GM18508 (cell line): ENCODE measurements around the gene BMP2K.
"Not testable (repeated sequence)": the region's sequence is repeated elsewhere in the genome, so short reads cannot be mapped to it uniquely, and the experiment has no call there.

Experiments used
- ATAC-seq: cut with Tn5 transposase; IDR thresholded peaks from one replicate; pipeline ENCODE4 v1.9.1; 2021; ENCODE audit warnings: moderate number of reproducible peaks; ENCODE audit not compliant: insufficient read depth, unreplicated experiment

BMP2K gene

DNA sequence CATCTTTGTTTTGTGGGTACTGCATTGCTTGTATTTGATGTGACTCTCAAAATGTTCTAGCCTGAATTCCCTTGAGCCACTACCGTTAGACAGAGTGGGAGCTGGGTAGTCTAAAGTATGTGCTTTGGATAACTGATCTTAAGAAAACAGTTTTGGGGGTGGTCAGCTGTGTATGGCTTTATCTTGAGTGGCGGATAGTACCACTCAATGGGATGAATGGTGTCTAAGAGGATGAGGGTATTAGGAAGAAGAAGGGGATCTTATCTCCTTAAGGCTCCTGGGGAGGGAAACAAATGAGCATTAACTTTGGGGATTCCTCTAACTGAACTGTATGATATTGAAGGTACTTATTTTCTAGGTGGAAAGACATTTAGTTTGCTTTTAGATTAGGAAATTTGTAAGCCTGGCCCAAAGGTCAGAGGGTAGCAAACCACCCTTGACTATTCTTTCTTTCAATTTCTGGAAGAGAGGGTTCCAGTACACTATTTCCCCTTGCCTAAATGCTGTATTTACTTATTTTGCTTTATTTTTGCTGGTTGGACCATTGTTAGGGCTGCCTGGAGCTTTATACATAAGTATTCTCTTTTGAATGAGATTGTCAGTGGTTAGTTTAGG is 11.3 kb downstream of the BMP2K start:
- no peak for ATAC-seq

DNA sequence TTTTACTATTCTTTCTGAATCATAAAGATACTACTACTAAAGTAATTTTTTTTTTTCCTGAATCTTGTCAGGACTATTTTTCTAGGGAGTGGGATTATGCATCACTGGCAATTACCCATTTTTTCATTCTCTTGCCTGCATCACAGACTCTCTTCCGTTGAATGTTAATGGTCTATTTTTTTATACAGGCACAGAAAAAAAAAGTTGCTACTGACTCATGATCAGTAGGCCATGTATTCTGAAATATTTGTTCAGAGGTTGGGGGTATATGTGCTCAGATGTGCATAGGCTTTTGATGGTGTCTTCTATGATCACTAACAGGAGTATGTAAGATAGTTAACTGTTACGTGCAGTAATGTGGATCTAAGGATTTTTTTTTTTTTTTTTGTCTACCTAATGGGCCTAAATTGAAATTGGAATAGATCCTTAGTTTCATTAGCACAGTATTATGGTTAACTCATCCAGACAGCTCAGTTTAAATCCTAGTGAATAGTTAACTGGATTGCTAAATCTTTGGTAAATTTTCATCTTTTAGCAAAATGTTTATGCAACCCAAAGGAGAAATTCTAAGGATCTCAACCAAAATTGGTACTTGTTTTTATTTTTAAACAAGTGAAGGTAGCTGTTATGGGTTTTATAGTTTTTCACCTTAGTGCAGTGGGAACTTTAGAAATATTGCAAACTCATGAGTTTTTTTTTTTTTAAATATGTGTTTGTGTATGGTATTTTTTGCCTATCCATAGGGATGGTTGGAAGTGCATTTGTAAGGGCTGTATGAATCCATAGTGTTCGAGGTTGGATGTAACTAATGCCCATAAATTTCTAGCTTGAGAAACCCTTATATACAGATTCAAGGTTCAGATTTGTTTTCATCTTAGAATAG is 12.1 kb downstream of the BMP2K start:
- no peak for ATAC-seq

DNA sequence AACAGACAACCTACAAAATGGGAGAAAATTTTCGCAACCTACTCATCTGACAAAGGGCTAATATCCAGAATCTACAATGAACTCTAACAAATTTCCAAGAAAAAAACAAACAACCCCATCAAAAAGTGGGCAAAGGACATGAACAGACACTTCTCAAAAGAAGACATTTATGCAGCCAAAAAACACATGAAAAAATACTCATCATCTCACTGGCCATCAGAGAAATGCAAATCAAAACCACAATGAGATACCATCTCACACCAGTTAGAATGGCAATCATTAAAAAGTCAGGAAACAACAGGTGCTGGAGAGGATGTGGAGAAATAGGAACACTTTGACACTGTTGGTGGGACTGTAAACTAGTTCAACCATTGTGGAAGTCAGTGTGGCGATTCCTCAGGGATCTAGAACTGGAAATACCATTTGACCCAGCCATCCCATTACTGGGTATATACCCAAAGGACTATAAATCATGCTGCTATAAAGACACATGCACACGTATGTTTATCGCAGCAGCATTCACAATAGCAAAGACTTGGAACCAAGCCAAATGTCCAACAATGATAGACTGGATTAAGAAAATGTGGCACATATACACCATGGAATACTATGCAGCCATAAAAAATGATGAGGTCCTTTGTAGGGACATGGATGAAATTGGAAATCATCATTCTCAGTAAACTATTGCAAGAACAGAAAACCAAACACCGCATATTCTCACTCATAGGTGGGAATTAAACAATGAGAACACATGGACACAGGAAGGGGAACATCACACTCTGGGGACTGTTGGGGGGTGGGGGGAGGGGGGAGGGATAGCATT is 19.7 kb downstream of the BMP2K start:
- ATAC-seq: not testable (repeated sequence)

DNA sequence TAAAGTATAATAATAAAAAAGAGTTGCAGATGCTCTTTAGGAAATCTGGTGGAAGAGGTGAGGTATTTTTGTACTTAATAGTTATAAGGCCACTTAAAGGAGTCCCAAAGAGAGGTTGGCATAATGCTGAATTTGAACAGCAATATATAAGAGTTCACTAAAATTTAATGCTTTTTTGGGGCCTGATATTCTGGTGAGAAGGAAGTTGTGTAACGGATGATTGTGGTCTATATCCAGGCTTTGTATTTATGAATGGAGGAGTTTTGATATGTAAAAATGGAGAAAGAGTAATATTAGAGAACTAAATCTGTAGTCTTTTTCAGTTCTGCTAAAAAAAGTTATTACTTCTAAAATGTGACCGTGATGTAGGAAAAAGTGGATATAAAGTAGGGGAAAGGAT is 20.4 kb downstream of the BMP2K start:
- no peak for ATAC-seq

DNA sequence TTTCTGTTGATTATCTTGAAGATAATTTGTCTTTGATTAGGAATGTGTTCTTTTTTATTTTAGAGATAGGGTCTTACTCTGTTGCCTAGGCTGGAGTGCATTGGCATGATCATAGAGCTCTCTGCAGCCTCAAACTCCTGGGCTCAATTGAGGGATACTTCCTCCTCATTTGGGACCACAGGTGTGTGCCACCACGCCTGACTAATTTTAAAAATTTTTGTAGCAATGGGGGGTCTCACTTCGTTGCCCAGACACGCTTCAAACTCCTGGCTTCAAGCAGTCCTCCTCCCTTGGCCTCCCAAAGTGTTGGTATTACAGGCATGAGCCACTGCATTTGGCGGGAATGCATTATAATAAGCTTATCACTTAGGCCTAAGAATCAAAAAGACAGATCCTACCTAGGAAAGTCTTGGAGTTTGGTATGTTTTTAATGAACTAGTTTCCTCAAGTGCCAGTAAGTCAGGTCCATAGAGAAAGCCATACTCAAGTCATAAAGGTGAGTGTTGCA is 21.7 kb downstream of the BMP2K start:
- ATAC-seq: no peak

DNA sequence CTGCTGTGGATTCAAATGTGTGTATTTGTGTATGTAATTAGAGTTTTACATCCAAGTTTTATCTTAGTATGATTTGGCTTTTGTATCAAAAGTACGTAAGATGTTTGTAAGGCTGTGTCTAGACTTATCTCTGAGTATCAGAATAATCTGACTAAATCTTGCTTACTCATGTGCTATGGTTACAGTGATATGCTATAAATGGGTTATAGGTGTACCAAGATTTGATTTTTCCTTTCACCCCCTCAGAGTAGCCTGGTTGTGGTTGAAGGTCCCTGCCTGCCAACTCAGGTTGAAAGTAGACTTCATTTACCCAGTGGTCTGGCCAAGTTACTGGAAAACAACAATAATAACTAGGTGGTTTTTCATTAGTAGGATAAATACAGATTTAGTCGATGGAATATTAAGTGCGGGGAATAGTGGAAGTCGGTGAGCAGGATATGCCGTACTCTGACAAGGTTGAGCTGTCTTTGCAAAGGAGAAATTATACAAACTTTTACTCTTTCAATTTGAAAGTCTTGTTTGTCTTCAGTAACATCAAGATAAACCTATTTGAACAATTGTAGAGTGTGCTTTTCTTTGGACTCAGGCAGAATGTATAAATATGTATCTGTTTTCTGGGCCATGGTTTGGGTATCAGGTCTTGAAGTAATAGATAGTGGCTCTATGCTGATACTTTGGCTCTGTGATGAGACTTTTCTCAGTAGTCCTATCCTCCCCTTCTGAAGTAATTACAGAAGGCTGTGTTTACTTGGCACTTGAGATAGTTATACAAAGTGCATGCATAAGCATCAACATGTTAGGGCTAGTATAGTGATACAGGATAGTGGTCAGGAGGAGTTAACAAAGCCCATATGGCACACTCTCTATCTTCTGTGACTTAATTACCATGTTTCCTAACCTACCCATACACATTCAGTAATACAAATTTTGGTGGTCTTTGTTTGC is 23.7 kb downstream of the BMP2K start:
- peak; percentile 62 for ATAC-seq

DNA sequence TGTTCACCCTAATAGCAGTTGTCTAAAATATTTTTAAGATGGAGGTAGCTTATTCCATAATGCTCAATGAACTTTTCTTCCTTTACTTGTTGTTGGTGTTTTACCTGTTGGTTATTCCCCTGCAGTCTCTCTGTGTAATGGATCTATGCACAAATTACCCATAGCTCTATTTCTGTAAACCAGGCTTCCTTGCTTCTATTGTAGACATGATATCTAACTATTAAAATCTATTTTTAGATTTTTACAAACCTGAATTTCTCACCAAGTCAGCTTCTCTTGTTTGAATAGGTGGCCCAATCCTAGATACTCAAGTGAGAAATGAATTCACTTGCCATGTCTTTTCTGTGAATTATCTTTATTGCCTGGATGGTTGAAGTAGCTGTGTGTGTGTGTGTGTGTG is 24.8 kb downstream of the BMP2K start:
- ATAC-seq: no peak

DNA sequence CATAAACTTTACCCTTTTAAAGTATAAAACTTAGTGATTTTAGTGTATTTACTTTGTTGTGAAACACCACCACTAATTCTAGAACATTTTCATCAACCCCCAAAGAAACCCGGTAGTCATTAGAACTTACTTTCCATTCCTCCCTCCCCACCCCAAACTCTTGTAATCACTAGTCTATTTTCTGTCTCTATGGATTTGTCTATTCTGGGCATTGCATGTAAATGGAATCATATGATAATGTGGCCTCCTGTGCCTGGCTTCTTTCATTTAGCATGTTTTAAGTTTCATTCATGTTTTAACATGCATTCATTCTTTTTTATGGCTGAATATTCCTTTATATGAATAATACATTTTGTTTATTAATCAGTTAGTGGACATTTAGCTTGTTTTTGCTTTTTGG is 27.8 kb downstream of the BMP2K start:
- no peak for ATAC-seq

DNA sequence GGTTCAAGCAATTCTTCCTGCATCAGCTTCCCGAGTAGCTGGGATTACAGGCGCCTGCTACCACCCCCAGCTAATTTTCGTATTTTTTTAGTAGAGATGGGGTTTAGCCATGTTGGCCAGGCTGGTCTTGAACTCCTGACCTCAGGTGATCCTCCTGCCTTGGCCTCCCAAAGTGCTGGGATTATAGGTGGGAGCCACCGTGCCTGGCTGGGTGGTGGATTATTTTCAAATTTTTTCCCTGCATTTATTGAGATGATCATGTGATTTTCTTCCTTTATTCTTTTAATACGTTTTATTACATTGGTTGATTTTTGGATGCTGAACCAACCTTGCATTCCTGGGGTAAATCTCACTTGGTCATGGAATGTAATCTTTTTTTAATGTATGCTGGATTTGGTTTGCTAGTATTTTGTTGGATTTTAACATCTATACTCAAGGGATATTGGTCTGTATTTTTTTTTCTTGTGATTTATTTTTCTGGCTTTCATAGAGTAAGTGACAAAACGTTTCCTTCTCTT is 30.9 kb downstream of the BMP2K start:
- no peak for ATAC-seq

DNA sequence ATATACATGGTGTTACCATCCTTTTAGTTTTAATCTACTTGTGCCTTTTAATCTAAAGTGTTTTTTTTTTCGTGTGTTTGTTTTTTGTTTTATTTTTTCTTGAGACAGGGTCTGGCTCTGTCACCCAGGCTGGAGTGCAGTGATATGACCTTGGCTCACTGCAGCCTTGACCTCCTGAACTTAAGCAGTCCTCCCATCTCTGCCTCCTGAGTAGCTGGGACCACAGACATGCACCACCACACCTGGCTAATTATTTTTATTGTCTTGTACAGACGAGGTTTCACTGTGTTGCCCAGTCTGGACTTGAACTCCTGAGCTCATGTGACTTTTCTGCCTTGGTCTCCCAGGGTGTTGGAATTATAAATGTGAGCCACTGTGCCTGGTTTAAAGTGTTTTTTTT is 33.1 kb downstream of the BMP2K start:
- ATAC-seq: no peak

DNA sequence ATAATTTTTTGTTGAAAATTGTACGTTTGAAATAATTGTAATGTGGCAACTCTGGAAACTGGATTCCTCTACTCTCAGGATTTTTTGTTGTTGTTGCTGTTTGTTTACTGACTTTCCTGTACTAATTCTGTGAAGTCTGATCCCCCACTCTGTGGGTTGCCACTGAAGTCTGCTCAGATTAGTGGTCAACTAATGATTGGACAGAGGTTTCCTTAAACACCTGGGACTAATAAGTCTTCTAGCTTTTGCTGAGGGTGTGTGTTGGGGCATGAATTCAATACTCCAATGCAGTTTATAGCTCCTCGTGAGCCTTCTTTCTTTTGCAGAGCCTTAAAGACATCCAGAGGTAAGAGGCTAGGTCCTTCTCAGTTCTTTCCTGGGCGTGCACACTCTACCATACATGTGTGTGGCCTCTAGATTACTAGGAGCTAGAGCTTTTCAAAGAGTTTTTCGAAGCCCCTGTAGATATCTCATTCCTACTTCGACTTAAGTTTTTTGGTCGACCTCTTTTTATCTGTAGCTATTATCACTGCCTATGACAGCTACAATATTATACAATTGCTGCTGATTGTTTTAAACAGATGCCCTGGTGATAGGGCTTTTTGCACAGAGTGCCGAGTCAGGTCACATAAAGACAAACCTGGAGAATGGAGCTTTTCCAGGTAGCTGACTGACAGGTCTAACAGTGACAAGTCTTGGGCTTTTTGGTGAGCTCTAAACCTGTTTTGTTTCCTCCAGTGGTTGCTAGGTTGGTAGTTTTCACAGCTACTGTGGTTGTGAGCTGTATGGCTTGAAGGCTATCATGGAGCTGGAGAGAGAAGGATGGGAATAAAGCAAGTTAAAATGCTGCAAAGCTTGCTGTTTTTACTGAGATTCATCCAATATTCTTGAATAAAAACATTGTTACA is 34.0 kb downstream of the BMP2K start:
- no peak for ATAC-seq

DNA sequence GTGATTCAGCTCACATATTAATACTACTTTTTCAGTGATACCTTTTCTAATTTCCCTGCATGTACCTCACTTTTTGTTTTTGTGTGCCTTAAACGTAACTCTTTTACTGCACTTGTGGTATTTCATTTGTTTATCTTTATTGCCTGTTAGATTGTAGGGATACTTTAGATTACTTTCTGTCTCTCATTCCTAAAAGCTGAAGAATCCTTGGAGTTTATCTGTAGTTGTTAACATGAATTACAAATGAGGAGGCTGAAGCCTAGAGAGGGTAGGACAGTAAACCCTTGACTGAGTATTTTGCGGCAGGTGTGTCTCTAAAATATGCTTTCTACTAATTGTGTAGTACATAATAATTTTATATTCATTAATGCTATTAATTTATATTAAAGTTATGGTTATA is 34.9 kb downstream of the BMP2K start:
- no peak for ATAC-seq

DNA sequence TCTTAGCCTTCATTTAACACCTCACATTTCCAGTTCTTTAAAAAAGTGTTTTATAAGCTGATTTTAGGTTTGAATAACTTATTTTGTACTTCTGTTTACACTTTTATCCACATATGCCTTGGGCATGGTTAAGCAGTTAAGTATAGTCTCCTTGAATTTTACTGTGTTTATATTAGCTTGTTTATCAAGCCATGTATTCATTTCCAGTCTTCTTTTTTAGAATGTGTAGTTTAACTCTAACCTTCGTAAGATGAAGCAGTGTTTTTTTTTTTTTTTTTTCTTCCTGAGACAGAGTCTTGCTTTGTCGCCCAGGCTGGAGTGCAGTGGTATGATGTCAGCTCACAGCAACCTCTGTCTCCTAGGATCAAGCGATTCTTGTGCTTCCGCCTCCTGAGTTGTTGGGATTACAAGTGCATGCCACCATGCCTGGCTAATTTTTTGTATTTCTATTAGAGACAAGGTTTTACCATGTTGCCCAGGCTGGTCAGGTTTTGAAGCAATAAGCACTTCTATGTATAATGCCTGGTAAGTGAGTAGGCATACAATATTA is 42.5 kb downstream of the BMP2K start:
- no peak for ATAC-seq

DNA sequence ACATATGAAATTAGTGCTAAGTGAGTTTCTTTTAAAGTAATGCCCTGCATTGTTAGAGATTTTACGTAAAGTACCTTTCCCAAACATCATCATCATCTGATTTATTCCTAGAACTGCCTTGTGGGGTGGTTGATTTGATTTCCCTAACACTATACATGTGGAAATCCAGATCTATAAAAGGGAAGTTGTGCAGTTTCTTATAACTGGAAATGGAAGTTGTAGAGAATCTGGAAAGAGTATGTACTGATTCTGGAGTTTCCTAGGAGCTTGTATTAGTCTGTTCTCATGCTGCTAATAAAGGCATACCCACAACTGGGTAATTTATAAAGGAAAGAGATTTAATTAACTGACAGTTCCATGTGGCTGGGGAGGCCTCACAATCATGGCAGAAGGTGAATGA is 47.9 kb downstream of the BMP2K start:
- no peak for ATAC-seq

DNA sequence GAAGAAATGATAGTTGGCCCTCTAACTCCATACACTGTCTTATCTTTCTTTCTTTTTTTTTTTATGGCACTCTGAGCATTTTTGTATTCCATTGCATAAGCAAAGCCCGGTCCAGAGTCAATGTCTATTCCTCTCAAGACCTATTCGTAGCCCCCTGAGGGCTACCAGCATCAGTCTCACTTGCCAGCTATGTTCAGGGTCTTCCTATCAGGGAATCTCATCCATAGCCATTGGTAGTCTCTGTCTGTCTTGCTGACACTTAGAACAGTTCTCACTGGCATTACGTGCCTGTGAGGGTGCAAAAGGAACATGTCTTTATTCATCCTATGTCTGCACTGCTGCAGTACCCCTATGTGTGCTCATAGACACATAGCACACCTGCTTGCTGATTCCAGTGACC is 51.0 kb downstream of the BMP2K start:
- ATAC-seq: no peak

DNA sequence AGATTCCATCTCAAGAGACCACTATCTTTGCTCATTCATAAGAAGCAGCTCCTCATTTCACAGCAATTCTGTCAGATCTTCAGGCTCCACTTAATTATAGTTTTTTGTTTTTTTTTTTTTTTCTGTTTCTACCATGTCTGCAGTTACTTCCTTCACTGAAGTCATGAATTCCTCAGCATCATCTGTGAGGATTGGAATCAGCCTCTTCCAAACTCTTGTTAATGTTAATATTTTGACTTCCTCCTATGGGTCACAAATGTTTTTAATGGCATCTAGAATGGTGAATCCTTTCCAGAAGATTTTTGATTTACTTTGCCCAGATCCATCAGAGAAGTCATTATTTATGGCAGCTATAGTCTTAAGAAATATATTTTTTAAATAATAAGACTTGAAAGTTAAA is 53.1 kb downstream of the BMP2K start:
- ATAC-seq: no peak

DNA sequence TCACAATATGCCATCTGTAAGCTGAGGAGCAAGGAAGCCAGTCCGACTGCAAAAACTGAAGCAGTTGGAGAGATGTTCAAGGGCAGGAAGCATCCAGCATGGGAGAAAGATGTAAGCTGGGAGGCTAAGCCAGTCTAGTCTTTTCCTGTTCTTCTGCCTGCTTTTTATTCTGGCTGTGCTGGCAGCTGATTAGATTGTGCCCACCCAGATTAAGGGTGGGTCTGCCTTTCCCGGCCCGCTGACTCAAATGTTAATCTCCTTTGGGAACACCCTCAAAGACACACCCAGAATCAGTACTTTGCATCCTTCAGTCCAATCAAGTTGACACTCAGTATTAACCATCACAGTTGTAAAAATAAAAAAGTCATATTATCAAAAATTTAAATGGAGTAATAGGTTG is 63.5 kb downstream of the BMP2K start:
- ATAC-seq: not testable (repeated sequence)

DNA sequence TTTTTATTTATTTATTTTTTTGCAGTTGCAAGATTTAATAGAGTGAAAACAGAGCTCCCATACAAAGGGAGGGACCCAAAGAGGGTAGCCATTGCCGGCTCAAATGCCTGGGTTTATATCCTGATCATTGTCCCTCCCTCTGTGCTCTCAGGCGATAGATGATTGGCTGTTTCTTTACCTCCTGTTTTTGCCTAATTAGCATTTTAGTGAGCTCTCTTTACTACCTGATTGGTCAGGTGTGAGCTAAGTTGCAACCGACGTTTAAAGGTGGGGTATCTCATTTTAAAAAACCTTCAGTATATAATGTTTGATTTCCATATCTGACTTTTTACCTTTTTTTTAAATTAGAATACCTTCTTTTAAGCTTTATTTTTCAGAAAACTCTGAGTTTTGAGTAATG is 64.1 kb downstream of the BMP2K start:
- ATAC-seq: not testable (repeated sequence)
